GM21360 (cell line): ENCODE measurements around the gene ARHGEF25.
"Not testable (repeated sequence)": the region's sequence is repeated elsewhere in the genome, so short reads cannot be mapped to it uniquely, and the experiment has no call there.

Experiments
- ATAC-seq: cut with Tn5 transposase; IDR thresholded peaks from one replicate; pipeline ENCODE4 v1.9.1; 2021; ENCODE audit warnings: mild to moderate bottlenecking, moderate library complexity; ENCODE audit not compliant: unreplicated experiment

The ARHGEF25 gene

DNA sequence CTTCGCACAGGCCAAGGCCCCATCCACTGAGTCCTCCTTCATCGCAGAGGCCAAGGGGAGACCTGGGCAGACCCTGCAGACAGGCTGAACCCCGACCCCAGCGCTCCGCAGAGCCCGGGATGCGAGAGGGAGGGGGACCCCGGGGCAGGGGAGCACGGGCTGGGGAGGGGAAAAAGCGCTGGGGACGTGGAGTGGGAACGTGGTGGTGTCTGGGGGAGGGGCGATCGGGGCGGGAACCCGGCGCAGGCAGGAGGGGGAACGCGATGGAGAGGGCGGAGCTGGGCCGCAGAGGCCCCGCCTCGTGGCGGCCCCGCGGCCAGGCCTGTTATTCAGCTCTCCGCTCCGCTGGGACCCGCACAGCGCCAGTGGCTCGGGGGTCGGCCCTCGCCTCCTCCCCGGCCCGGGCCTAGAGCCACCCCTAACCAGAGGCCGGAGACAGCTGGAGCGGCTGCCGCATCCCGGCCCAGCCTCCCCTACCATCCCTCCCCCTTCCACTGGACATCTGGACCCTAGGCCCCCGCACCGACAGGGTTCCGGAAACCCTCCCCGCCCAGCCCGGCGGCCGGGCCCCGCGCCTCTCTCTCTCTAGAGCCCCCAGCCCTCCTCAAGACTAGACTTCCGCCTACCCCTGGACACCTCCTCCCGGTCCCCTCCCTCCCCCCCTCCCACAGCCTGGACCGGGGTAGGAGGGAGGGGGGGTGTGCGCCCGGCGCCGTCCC lies at the start of gene ARHGEF25:
ARHGEF25 (plus strand) TSS at position 328 of the 719 bp plus-strand sequence. CDS start 460 bp downstream, outside the sequence.
- no peak for ATAC-seq

DNA sequence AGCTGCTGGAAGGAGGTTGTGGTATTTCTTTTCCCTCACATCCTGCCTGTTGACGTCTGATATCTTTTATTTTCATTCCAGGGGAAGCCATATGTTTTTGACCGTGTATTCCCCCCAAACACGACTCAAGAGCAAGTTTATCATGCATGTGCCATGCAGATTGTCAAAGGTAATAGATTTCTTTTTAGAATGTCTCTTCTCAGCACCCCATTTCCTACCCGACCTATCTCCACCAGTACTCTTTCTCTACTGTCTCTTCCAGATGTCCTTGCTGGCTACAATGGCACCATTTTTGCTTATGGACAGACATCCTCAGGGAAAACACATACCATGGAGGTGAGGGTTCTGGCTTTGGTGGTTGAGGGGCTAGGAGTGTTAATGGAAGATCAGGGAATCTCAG lies 47.9 kb upstream of the ARHGEF25 start:
- no peak for ATAC-seq

DNA sequence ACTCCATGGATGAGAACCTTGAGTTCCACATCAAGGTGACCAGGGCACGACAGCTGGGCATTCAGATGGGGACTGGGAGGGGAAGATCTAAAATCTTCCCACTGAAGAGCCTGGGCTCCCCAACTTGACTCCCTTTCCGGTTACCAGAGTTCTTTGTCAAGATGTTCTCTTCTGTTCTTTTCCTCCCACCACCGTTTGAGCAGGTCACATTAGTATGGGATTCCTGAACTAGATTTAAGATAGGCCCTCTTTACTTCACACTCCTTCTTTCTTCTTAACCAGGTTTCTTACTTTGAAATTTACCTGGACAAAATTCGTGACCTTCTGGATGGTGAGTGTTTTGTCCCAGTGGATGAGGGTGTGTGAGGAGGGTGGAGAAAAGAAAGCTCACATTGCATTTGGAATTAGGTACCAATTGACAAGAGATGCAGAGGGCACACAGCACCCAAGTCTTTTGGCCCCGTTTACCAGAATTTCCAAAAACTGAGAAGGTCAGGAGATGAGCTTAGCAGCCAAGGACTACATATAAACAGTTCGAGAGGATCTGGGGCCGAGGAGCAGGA lies 47.0 kb upstream of the ARHGEF25 start:
- no peak for ATAC-seq

GRCh38 chr12:57568838-57569237 lies 42.4 kb upstream of the ARHGEF25 start:
- ATAC-seq, result no peak

DNA sequence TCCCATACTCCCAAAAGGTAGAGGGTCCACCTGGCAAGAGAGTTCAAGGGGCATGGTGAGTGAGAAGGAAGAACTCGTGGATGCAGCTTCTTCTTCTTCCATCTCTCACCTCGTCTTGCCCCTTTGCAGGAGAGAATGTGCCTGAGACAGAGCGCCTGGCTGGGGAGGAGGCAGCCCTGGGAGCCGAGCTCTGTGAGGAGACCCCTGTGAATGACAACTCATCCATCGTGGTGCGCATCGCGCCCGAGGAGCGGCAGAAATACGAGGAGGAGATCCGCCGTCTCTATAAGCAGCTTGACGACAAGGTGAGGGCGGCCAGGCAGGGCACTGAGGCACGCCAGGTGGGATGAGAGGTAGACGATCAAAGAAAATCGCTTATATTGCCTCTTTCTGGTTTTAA lies 41.4 kb upstream of the ARHGEF25 start:
- ATAC-seq, result no peak

GRCh38 chr12:57570438-57570837 lies 40.8 kb upstream of the ARHGEF25 start:
- ATAC-seq, result not testable (repeated sequence)

- no peak for ATAC-seq
Observed at GRCh38 chr12:57571926-57572762, 39.1 kb upstream of the ARHGEF25 start.

- ATAC-seq, result no peak
Observed at GRCh38 chr12:57574795-57575194, 36.4 kb upstream of the ARHGEF25 start.

DNA sequence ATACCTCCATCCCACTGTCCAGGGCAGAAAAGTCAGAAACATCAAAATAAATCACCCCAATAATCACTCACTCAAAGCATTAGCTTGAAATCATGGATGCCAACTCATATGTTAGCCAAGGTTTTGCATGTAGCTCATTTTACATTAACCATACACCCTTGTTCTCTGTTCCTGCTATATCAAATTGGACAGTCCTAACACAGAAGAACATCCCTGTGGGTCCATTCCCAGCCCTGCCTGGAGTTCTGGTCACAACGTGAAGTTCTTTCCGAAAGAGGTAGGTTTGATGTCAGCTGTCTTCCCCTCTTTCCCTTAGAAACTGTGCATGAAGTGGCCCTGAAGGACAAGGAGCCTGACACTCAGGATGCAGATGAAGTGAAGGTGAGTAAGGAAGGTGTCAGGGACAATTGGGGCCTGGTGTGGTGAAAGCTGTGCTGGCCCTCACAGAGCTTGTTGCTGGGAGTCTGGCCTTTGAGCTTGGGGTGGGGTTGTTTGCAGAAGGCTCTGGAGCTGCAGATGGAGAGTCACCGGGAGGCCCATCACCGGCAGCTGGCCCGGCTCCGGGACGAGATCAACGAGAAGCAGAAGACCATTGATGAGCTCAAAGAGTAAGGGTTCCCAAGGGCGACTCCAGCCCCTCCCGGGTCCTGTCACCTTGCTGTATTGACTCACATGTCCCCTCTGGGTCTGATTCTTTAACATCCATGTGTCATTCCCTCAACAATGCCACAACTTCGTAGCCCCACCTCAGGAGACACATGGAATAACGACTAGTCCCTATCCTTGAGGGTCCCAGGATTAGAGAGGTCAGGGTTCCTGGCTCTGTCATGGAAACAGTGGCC lies 35.2 kb upstream of the ARHGEF25 start:
- ATAC-seq, result no peak

DNA sequence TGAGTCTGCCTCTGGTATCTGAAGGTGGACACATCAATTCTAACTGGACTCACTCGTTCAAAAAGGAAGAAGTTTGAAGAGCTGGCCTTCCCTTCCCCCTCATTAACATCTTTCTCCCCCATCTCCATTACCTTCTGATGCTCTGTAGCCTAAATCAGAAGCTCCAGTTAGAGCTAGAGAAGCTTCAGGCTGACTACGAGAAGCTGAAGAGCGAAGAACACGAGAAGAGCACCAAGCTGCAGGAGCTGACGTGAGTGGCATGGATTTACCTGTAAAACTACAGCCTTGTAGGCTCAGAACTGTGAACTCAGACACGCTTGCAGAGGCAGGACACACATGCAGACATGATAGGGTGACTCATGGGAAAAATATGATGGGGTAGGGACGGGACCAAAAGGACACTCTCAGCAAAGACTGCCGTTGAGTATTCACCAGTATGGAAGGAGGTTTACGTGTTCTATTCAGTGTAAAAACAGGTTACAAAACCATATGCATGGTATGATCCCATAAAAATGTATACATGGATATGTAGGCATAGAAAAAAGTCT lies 34.5 kb upstream of the ARHGEF25 start:
- no peak for ATAC-seq

- no peak for ATAC-seq
Observed at GRCh38 chr12:57577981-57578758, 33.1 kb upstream of the ARHGEF25 start.

- ATAC-seq, result no peak
Observed at GRCh38 chr12:57579011-57579410, 32.2 kb upstream of the ARHGEF25 start.

DNA sequence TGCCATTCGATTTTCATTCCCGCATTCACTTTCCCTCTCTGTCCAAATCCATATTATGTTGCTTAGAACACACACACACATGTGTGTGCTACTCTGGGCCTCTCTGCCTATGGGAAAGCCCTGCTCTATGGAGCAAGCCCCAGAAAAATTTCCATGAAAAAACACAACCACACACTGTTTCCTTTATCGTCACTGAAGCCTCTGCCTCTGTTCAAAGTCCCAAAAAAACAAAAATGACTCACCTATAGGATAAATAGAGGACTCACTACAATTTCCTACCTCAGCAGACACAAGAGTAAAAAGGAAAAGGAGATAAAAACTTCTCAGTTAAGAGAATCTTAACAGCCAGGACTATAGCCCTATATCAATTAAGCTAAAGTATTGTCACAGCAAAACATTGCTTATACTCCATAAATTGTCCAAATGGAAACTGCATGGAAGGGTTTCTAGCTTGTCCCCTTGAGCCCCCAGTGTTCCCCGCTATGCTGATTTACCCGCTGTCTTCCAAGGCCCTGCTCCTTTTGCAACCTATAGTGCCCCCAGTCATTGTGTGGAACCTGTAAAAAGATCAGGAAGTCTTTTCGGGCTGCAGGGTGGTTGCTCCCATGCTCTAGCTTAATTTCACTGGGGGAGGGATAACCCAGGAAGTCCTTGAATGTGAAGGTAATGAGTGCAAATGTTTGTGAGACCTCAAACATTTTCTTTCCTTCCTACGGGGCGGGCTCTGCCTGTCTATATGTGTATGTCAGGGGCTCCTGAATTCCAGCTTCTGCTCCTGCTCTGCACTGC lies 31.4 kb upstream of the ARHGEF25 start:
- ATAC-seq, result no peak

- no peak for ATAC-seq
Observed at GRCh38 chr12:57580466-57580795, 30.8 kb upstream of the ARHGEF25 start.

GRCh38 chr12:57581802-57582201 lies 29.4 kb upstream of the ARHGEF25 start:
- ATAC-seq, result no peak

GRCh38 chr12:57582440-57582839 lies 28.8 kb upstream of the ARHGEF25 start:
- ATAC-seq, result no peak

DNA sequence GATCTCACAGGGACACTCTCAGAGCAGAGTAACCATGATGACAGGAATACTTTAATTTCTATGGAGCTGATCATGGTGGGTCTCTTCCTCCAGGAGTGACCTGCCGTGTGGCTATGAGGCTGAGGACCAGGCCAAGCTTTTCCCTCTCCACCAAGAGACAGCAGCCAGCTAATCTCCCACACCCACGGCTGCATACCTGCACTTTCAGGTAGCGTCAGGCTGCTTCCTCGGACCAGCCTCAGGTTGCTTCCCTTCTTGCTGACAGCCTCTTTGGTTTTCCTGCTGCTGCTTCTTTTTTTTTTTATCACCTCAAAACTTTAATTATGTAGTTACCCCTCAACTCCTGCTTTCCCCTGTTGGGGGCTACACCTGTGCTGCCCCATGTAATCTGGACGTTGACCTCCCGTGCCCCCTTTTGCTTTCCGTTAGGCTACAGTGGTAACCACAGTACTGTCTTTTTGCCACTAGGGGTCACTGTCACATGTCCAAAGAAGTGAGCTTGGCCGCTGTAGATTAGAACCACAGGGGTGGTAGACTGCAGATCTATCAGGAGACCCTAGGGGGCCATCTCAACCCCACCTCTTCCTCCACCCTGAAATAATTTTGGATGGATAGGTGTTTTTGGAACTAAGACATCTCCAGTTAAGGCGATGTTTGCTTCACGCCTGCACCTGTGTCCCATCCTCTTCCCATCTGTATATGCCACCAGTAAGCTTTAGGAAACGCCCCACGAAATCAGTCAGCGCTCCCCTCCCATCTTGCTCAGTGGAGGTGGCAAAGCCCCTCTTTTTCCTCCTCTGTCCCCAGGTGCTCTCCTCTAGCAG lies 28.0 kb upstream of the ARHGEF25 start:
- peak; percentile 95 for ATAC-seq

DNA sequence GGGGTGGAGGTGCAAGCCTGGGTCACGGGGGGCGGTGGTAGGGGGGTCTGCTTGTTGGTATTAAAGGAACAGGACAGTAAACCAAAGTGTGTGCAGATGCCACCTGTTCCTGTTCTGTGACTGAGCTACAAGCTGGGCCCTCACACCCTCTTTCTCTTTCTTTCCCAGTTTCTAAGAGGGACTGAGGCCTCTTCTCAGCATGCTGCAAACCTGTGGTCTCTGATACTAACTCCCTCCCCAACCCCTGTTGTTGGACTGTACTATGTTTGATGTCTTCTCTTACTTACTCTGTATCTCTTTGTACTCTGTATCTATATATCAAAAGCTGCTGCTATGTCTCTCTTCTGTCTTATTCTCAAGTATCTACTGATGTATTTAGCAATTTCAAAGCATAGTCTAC lies 27.2 kb upstream of the ARHGEF25 start:
- ATAC-seq, result no peak
